GM23248 (cell line): ENCODE data around the gene NEB. TPM values are rescaled to one million over a fixed set of nuclear protein-coding genes. Genes with fewer than 3 reads are reported as not detected.

Source experiments
- DNase-seq: peaks from one replicate; pipeline ENCODE4 v3.0.0-alpha.2; 2015
- H2AFZ ChIP-seq: fragments of 200-600 bp; sonication (generic); 2 replicates; pipeline ENCODE4 v1.6.1; 2016; ENCODE audit warnings: antibody characterized with exemption
- H3F3A ChIP-seq: fragments of 200-600 bp; sonication (generic); 2 replicates; pipeline ENCODE4 v1.6.1; 2016; ENCODE audit warnings: mild to moderate bottlenecking, antibody characterized with exemption, mixed run types; ENCODE audit not compliant: insufficient read depth
- H3K27ac ChIP-seq: fragments of 200-600 bp; sonication (generic); 2 replicates; pipeline ENCODE4 v1.5.1; 2016; ENCODE audit warnings: mild to moderate bottlenecking
- H3K27me3 ChIP-seq: fragments of 200-600 bp; sonication (generic); replicated peaks from 2 replicates; pipeline ENCODE4 v1.6.1; 2016; ENCODE audit warnings: mild to moderate bottlenecking; ENCODE audit not compliant: insufficient read depth
- H3K36me3 ChIP-seq: fragments of 200-600 bp; sonication (generic); 2 replicates; pipeline ENCODE4 v1.6.1; 2016; ENCODE audit warnings: low read depth, mild to moderate bottlenecking
- H3K4me1 ChIP-seq: fragments of 200-600 bp; sonication (generic); 2 replicates; pipeline ENCODE4 v1.6.1; 2016; ENCODE audit warnings: mild to moderate bottlenecking; ENCODE audit not compliant: insufficient read depth
- H3K4me2 ChIP-seq: fragments of 200-600 bp; sonication (generic); one replicate; pipeline ENCODE4 v1.6.1; 2016; ENCODE audit warnings: mild to moderate bottlenecking; ENCODE audit not compliant: unreplicated experiment
- H3K4me3 ChIP-seq: fragments of 200-600 bp; sonication (generic); 2 replicates; pipeline ENCODE4 v1.5.1; 2016; ENCODE audit warnings: mild to moderate bottlenecking
- H3K79me2 ChIP-seq: fragments of 200-600 bp; sonication (generic); 2 replicates; pipeline ENCODE4 v1.6.1; 2016; ENCODE audit warnings: mild to moderate bottlenecking; ENCODE audit not compliant: insufficient read depth
- H3K9ac ChIP-seq: fragments of 200-600 bp; sonication (generic); 2 replicates; pipeline ENCODE4 v1.6.1; 2016; ENCODE audit warnings: mild to moderate bottlenecking
- H3K9me2 ChIP-seq: fragments of 200-600 bp; sonication (generic); 2 replicates; pipeline ENCODE4 v1.6.1; 2016; ENCODE audit warnings: mixed run types, mild to moderate bottlenecking, moderate library complexity; ENCODE audit not compliant: insufficient read depth
- H3K9me3 ChIP-seq: fragments of 200-600 bp; sonication (generic); one replicate; pipeline ENCODE4 v1.6.1; 2017; ENCODE audit warnings: low read depth
- H4K20me1 ChIP-seq: fragments of 200-600 bp; sonication (generic); 2 replicates; pipeline ENCODE4 v1.6.0; 2016; ENCODE audit not compliant: insufficient read depth
- EZH2 ChIP-seq: fragments of 200-600 bp; sonication (generic); IDR thresholded peaks from 2 replicates; pipeline ENCODE4 v1.6.1; 2018; ENCODE audit warnings: antibody characterized with exemption, mild to moderate bottlenecking; ENCODE audit not compliant: insufficient read depth, poor library complexity, severe bottlenecking
- EZH2phosphoT487 ChIP-seq: fragments of 200-600 bp; sonication (generic); IDR thresholded peaks from 2 replicates; pipeline ENCODE4 v1.6.1; 2018; ENCODE audit warnings: antibody characterized with exemption, moderate library complexity, mild to moderate bottlenecking, low read depth; ENCODE audit not compliant: insufficient read depth
- WGBS, 2 experiments: methylation state at CpG; one replicate each; pipeline ENCODE4 v1.1.6; 2015 to 2017; ENCODE audit warnings: low lambda C conversion rate in 2 of 2, low coverage in 1 of 2; ENCODE audit errors: missing lambda C conversion rate in 2 of 2; 5-methylcytosine and 5-hydroxymethylcytosine counted together
- in situ Hi-C: fragments of 300-500 bp; cut with MboI; formaldehyde crosslinking; loops from 2 replicates; pipeline ENCODE4 v1.15.0; 2020
- polyA plus RNA-seq: library from polyadenylated mRNA; unstranded; fragments of >200 nt; fragmentation: Nextera tagmentation; extraction: Ambion mirVana; gene quantifications from 2 replicates; pipeline ENCODE4 v1.2.1, GENCODE V29; 2016
- total RNA-seq: library from RNA; depleted of rRNA; stranded (reverse); fragments of >200 nt; shearing (Covaris generic); gene quantifications from 2 replicates; pipeline ENCODE4 v1.2.3, GENCODE V29; 2014

NEB gene
- total and polyA plus RNA-seq, 2 experiments from 2014 or later: 0.11 to 1.5 TPM

DNA sequence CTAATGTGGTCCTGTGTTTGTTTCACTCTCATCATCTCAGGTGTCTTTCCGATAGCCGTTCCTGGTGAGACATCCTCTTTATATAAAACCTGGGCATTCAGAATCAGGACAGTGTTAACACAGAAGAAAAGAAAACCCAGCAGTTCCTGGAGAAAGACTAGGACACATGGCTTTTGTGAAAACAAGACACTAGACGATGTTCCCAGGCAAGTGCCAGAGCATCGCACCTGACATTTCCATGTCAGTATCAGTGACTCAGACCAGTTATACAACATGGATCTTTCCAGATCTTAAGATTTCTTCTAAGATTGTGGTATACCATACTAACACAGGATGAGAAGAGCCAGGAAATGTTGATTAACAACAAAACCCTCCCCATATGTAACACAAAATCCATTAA lies 228.1 kb downstream of the NEB start:
- TF ChIP-seq EZH2phosphoT487 (no peak), EZH2 (no peak)
- no peaks in the 10 kb centered on the region for H3K36me3 ChIP-seq
- no peak for DNase-seq
- in situ Hi-C loops: no loop called here
- H3K9me3 ChIP-seq: no peaks in the 10 kb centered on the region
- no peak overlapping the region for H3K4me3 ChIP-seq
- no peak overlapping the region for H3K9ac ChIP-seq
- H3K27ac ChIP-seq: no peak overlapping the region
- no peaks in the 10 kb centered on the region for H3K4me1 ChIP-seq
- no peaks in the 10 kb centered on the region for H3K27me3 ChIP-seq
- H3K9me2 ChIP-seq: no peaks in the 10 kb centered on the region
- H3F3A ChIP-seq: no peaks in the 10 kb centered on the region
- no peak overlapping the region for H3K4me2 ChIP-seq
- no peak overlapping the region for H2AFZ ChIP-seq
- H4K20me1 ChIP-seq: no peaks in the 10 kb centered on the region
- 90 to 92% methylated on average over 4 of the region's 4 CpGs for WGBS, 2 experiments
- no peaks in the 10 kb centered on the region for H3K79me2 ChIP-seq

DNA sequence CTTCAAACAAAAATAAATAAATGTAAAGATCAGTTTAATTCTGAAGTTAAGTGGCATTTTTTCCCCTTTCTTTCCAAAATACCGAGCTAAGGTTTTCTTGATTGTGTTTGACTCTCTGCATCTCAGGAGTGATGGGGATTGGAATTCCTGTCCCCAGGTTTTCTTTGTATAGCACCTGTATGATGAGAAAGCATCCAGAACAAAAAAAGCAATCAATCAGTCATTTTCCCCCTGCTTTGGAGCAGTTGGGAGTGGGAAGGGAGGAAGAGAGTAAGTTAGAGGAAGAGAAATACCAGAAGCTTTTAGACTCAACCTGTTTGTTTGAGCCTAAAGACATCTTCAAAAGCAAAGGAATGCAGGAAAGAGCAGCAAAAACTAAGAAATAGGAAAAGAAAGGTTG lies 236.1 kb downstream of the NEB start:
- 95 to 100% methylated on average over 1 of the region's 1 CpG for WGBS, 2 experiments
- no peak overlapping the region for H3K4me3 ChIP-seq
- in situ Hi-C loops: no loop called here

DNA sequence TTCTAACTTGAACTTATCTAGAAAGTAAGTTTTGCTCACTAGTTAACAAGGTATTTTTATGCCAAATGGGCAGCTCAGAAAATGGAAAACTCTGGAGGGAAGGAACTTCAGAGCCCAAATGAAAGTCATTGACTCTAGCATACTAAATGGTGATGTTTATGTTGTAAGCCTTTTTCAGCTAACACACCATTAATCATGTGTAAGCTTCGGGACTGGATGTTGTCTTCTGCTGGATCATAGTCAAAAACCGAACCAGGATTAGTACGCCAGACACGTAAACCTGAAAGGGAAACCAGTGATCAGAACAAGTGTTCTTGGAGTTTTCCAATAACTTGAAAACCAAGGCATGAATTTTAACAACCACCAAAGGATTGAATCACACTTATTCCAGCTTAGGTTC lies 242.8 kb downstream of the NEB start:
- H3K9ac ChIP-seq: no peak overlapping the region
- no peaks in the 10 kb centered on the region for H4K20me1 ChIP-seq
- in situ Hi-C loops: no loop called here
- DNase-seq: no peak
- no peaks in the 10 kb centered on the region for H3K79me2 ChIP-seq
- H3K36me3 ChIP-seq: no peaks in the 10 kb centered on the region
- H3K4me2 ChIP-seq: no peak overlapping the region
- no peaks in the 10 kb centered on the region for H3K9me3 ChIP-seq
- H3K9me2 ChIP-seq: no peaks in the 10 kb centered on the region
- H3K27me3 ChIP-seq: no peaks in the 10 kb centered on the region
- H3F3A ChIP-seq: no peaks in the 10 kb centered on the region
- TF ChIP-seq EZH2 (no peak), EZH2phosphoT487 (no peak)
- no peak overlapping the region for H3K4me3 ChIP-seq
- no peak overlapping the region for H3K27ac ChIP-seq
- 85% methylated on average over 4 of the region's 4 CpGs for WGBS, 2 experiments
- H3K4me1 ChIP-seq: no peaks in the 10 kb centered on the region
- H2AFZ ChIP-seq: no peak overlapping the region

More for the DNA sequence above, 236.1 kb downstream of the NEB start:
- Histone ChIP-seq H3K4me2 (no peak overlapping the region), H2AFZ (no peak overlapping the region), H4K20me1 (no peaks in the 10 kb centered on the region), H3K4me1 (no peaks in the 10 kb centered on the region), H3K27me3 (no peaks in the 10 kb centered on the region), H3K9me3 (no peaks in the 10 kb centered on the region), H3K79me2 (no peaks in the 10 kb centered on the region), H3F3A (no peaks in the 10 kb centered on the region), H3K9ac (no peak overlapping the region), H3K36me3 (no peaks in the 10 kb centered on the region), H3K9me2 (no peaks in the 10 kb centered on the region), H3K27ac (no peak overlapping the region)
- TF ChIP-seq EZH2phosphoT487 (no peak), EZH2 (no peak)
- DNase-seq: no peak

DNA sequence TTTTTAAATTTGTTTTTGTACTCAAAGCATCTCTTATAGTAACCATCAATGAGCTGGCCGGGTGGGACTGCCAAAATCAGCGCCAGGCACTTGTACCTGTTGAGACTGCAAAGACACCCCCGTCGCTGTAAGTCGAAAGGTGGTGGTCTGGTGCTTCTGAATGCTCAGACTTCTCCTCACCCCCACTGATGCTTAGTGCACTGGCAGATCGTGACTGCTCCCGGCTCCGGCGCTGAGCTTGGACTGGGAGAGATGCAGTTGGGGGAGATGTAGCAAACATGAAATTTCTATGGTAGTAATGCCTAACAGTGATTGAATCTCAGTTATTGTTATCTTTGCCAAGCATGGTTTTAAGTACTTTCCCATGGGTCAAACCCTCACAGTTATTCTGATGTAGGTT lies 244.0 kb downstream of the NEB start:
- in situ Hi-C loops: no loop called here
- H2AFZ ChIP-seq: no peak overlapping the region
- no peak for DNase-seq
- H3K9ac ChIP-seq: no peak overlapping the region
- no peaks in the 10 kb centered on the region for H3K27me3 ChIP-seq
- H3K79me2 ChIP-seq: no peaks in the 10 kb centered on the region
- TF ChIP-seq EZH2phosphoT487 (no peak), EZH2 (no peak)
- H4K20me1 ChIP-seq: no peaks in the 10 kb centered on the region
- no peaks in the 10 kb centered on the region for H3K4me1 ChIP-seq
- no peak overlapping the region for H3K27ac ChIP-seq
- WGBS, 2 experiments: 98 to 99% methylated on average over 9 of the region's 9 CpGs
- no peak overlapping the region for H3K4me2 ChIP-seq
- 0 out of 2 replicates have a peak, but pooled peaks cover 7% of the 10 kb centered on the region for H3K36me3 ChIP-seq
- no peaks in the 10 kb centered on the region for H3K9me2 ChIP-seq
- no peaks in the 10 kb centered on the region; the same call in 1 of the 2 replicates for H3F3A ChIP-seq
- no peak overlapping the region for H3K4me3 ChIP-seq
- no peaks in the 10 kb centered on the region for H3K9me3 ChIP-seq

DNA sequence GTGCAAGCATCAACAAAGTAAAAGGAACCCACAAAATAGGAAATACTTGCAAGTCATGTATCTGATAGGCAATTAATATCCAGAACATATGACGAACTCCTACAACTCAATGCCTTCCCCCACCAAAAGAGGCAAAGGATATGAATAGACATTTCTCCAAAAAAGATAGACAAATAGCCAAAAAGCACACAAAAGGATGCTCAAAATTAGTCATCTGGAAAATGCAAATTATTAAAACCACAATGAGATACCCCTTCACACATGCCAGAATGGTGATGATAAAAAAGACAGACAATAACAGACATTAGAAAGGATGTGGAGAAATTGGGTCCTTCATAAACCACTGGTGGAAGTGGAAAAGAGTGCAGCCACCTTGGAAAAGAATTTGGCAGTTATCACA lies 248.2 kb downstream of the NEB start:
- TF ChIP-seq EZH2phosphoT487: no peak
- TF ChIP-seq EZH2: no peak
- H3K9ac ChIP-seq: no peak overlapping the region
- no peak overlapping the region for H3K27ac ChIP-seq
- H2AFZ ChIP-seq: no peak overlapping the region
- H3K27me3 ChIP-seq: no peaks in the 10 kb centered on the region
- H3K36me3 ChIP-seq: 0 out of 2 replicates have a peak, but pooled peaks cover 12% of the 10 kb centered on the region
- no peaks in the 10 kb centered on the region for H3K79me2 ChIP-seq
- no peak overlapping the region for H3K4me2 ChIP-seq
- 93 to 100% methylated on average over 1 of the region's 1 CpG for WGBS, 2 experiments
- no peaks in the 10 kb centered on the region for H4K20me1 ChIP-seq
- H3F3A ChIP-seq: no peaks in the 10 kb centered on the region; the same call in 1 of the 2 replicates
- no peaks in the 10 kb centered on the region for H3K9me3 ChIP-seq
- no peaks in the 10 kb centered on the region for H3K9me2 ChIP-seq
- DNase-seq: no peak
- no peak overlapping the region for H3K4me3 ChIP-seq
- no peaks in the 10 kb centered on the region for H3K4me1 ChIP-seq
- in situ Hi-C loops: no loop called here
